ENCODE measurements around the gene CFAP54.

GRCh38 chr12:96828169-96828789, 338.9 kb downstream of the CFAP54 start:
- TF ChIP-seq POLR2A (IDR thresholded peaks at IDR 0.05; ENCODE audit: low read depth, low read length) (no peak), POLR2AphosphoS5 (IDR thresholded peaks at IDR 0.05; ENCODE audit: low read depth, low read length) (no peak), POU2F2 (IDR thresholded peaks at IDR 0.05; ENCODE audit: low read depth, low read length) (no peak), TAF1 (IDR thresholded peaks at IDR 0.05; ENCODE audit: low read depth, low read length) (no peak)

Data from GM12891 (cell line).